Mammary epithelial cell (primary cell): Measurements from ENCODE around the gene KCNJ18.
"Not testable (repeated sequence)": the region's sequence is repeated elsewhere in the genome, so short reads cannot be mapped to it uniquely, and the experiment has no call there.

Experiments used
- EZH2 ChIP-seq: IDR thresholded peaks from 2 replicates; pipeline ENCODE4 v1.6.1; 2012; ENCODE audit warnings: low read length, inconsistent platforms, borderline replicate concordance
- TF ChIP-seq, protein P1 (sequence below), 2 donors: IDR thresholded peaks in 1 of 2; conservative IDR thresholded peaks in 1 of 2; 2 replicates each; pipeline ENCODE4 v1.5.1; 2011 to 2012; ENCODE audit warnings: inconsistent platforms in 2 of 2, low read length in 2 of 2, mild to moderate bottlenecking in 2 of 2, control low read depth in 1 of 2, low read depth in 1 of 2; ENCODE audit not compliant: insufficient read depth in 1 of 2; ENCODE audit errors: extremely low read depth in 1 of 2

DNA sequence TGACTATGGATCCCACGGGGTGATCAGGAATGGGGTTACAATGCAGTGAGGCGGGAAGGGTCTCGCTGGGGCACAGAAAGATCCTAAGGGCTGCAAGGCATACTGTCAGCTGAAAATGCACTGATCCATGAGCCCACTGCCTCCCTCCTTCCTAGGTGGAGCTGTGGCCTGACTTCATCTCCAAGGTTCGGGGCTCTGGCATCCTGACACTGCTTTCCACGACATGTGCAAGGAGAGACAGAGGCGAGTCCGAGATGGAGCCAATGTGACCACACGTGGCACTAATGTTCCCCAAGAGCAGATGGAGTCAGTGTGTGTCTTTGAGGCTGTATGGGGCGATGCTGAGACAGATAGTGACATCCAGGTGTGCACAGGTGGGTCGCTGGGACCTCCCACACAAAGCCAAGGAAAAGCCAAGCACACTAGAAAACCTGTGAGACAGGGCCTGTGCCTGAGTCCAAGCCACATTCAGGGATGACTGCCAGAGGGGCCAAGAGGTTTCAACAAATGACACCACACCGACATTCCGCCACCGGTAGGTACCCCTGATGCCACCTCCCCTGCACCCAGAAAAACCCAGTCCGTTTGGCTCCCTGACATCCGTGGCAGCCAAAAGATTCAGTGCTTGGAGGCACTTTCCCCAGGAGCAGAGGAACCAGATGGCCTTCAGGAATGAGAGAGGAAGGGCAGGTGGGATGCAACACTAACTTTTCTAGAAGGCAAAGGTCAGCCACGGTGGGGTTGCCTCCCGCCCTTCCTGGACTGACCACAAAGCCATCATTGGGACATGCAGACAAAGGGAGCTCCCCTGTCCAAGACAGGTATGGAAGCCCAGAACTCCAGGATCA lies 17.2 kb upstream of the KCNJ18 start:
- TF ChIP-seq, protein P1, sequence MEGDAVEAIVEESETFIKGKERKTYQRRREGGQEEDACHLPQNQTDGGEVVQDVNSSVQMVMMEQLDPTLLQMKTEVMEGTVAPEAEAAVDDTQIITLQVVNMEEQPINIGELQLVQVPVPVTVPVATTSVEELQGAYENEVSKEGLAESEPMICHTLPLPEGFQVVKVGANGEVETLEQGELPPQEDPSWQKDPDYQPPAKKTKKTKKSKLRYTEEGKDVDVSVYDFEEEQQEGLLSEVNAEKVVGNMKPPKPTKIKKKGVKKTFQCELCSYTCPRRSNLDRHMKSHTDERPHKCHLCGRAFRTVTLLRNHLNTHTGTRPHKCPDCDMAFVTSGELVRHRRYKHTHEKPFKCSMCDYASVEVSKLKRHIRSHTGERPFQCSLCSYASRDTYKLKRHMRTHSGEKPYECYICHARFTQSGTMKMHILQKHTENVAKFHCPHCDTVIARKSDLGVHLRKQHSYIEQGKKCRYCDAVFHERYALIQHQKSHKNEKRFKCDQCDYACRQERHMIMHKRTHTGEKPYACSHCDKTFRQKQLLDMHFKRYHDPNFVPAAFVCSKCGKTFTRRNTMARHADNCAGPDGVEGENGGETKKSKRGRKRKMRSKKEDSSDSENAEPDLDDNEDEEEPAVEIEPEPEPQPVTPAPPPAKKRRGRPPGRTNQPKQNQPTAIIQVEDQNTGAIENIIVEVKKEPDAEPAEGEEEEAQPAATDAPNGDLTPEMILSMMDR (conservative IDR thresholded peaks at IDR 0.05 in 1 of 2, IDR thresholded peaks at IDR 0.05 in 1 of 2; ENCODE audit: extremely low read depth in 1 of 2, insufficient read depth in 1 of 2, low read depth in 1 of 2, low read length in 2 of 2): not testable (repeated sequence)
- not testable (repeated sequence) for TF ChIP-seq EZH2
